Activated T-helper 1 cell treated with anti-CD3 and anti-CD28 coated beads, Interleukin-12 subunit alpha, Interleukin-12 subunit beta, Interleukin-2, Interleukin-4 antibody, amounts not matched to agents 30 ng/mL and 10 ng/mL and 1 ng/mL, durations not matched to agents 14 hours and 24 hours and 36 hours (primary cell): ENCODE measurements around the gene SGCD. TPM values are rescaled to one million over a fixed set of nuclear protein-coding genes. Genes with fewer than 3 reads are reported as not detected.

Source experiments
- DNase-seq: peaks from one replicate; pipeline ENCODE4 v3.0.0; 2021; ENCODE audit warnings: low spot score
- H3K27ac Mint-ChIP-seq: one replicate; pipeline ENCODE4 v1.8.0; 2021; ENCODE audit warnings: mild to moderate bottlenecking, mixed read lengths
- H3K27me3 Mint-ChIP-seq: one replicate; pipeline ENCODE4 v1.8.0; 2022; ENCODE audit warnings: mild to moderate bottlenecking, moderate library complexity, mixed read lengths; ENCODE audit not compliant: insufficient read depth
- H3K36me3 Mint-ChIP-seq: one replicate; pipeline ENCODE4 v1.8.0; 2021; ENCODE audit warnings: low read depth, mixed read lengths
- H3K4me1 Mint-ChIP-seq: one replicate; pipeline ENCODE4 v1.8.0; 2021; ENCODE audit warnings: low read depth, mixed read lengths
- H3K4me3 Mint-ChIP-seq: one replicate; pipeline ENCODE4 v1.8.0; 2021; ENCODE audit warnings: mild to moderate bottlenecking, moderate library complexity, mixed read lengths
- H3K9me3 Mint-ChIP-seq: one replicate; pipeline ENCODE4 v1.8.0; 2021; ENCODE audit warnings: mixed read lengths
- intact Hi-C: fragments of 100-400 bp; cut with micrococcal nuclease; formaldehyde crosslinking; loops from one replicate; pipeline ENCODE4 v1.15.1; 2024
- total RNA-seq: library from RNA; stranded (reverse); gene quantifications from 2 replicates; pipeline ENCODE4 v1.2.3, GENCODE V29; 2022

Gene SGCD
- total RNA-seq, 1 donor from 2014 or later: not detected

DNA sequence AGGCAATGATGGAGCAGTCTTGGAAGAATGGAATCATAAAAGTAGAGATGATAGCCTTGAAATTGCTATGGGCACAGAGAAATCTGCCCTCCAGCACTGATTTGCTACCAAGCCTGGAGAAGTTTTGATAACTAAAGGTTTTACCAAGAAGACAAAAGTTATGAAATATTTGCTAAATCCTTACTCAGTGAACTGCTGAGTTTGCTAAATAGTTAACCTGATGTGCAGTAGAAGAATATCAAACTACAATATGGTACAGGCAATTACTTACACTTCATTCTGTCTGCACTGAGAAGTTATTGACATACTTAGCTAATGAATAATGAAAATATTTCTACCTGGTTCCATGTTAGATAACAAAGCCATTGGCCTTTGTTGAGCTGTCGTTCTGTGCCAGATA, 124.5 kb downstream of the SGCD start:
- no peaks in the 10 kb centered on the region for H3K36me3 Mint-ChIP-seq

DNA sequence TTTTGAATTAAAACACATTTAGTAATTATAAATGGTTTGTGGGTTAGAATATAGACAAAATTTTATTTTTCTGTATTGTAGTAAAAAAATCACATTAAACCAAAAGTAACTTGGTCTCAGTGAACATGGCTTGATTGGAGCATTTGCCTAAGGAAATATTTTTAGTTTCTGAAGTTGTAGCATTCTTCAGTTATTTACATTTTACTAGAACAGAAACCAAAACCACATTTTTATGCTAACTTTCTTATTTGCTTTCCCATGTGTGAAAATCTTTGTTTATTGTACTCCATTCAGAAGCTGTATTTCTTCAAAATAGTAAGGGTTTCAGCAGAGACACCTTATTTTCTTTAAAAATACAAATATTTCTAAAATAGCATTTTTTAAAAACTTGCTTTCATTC, 129.9 kb downstream of the SGCD start:
- intact Hi-C loops: no loop called here
- Mint-ChIP-seq H3K9me3 (no peaks in the 10 kb centered on the region), H3K4me3 (no peak overlapping the region), H3K27me3 (peaks cover 27% of the 10 kb centered on the region), H3K4me1 (no peaks in the 10 kb centered on the region), H3K27ac (no peak overlapping the region), H3K36me3 (no peaks in the 10 kb centered on the region)
- DNase-seq: no peak

More for the DNA sequence above, 124.5 kb downstream of the SGCD start:
- intact Hi-C loops: no loop called here
- Mint-ChIP-seq H3K27me3 (peaks cover 16% of the 10 kb centered on the region), H3K4me1 (no peaks in the 10 kb centered on the region), H3K4me3 (no peak overlapping the region), H3K27ac (no peak overlapping the region), H3K9me3 (no peaks in the 10 kb centered on the region)
- no peak for DNase-seq

GRCh38 chr5:156459812-156460385, 132.9 kb downstream of the SGCD start:
- Mint-ChIP-seq H3K27ac (no peak overlapping the region), H3K27me3 (peaks cover 20% of the 10 kb centered on the region), H3K9me3 (no peaks in the 10 kb centered on the region), H3K4me3 (no peak overlapping the region), H3K36me3 (no peaks in the 10 kb centered on the region), H3K4me1 (no peaks in the 10 kb centered on the region)
- intact Hi-C loops: no loop called here
- DNase-seq: no peak

- Mint-ChIP-seq H3K9me3 (no peaks in the 10 kb centered on the region), H3K27ac (no peak overlapping the region), H3K27me3 (peaks cover 20% of the 10 kb centered on the region), H3K4me1 (no peaks in the 10 kb centered on the region), H3K36me3 (no peaks in the 10 kb centered on the region), H3K4me3 (no peak overlapping the region)
- intact Hi-C loops: no loop called here
- no peak for DNase-seq
Observed at GRCh38 chr5:156460471-156460870, 133.5 kb downstream of the SGCD start.

GRCh38 chr5:156466871-156467270, 139.9 kb downstream of the SGCD start:
- intact Hi-C loops: no loop called here
- H3K36me3 Mint-ChIP-seq: no peaks in the 10 kb centered on the region
- DNase-seq: no peak
- H3K9me3 Mint-ChIP-seq: no peaks in the 10 kb centered on the region
- H3K4me1 Mint-ChIP-seq: no peaks in the 10 kb centered on the region
- no peak overlapping the region for H3K27ac Mint-ChIP-seq
- no peak overlapping the region for H3K4me3 Mint-ChIP-seq
- peaks cover 4% of the 10 kb centered on the region for H3K27me3 Mint-ChIP-seq

DNA sequence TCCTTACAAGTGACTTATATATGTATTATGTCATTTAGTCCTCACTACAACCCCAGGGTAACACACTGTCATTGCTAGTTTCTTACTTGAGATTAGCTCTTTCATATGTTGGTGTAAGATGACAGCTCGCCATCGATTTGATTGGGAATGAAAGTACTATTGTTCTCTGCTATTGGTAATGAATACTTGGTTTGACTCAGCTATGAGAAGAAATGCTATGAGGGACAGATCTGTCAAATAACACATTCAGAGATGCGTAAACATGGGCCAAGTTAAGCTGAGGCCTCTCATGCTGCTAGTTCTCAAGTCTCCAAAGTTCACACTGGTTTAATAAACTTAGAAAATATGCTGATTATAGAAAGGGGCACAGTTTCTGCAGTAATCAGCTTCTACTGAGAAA, 142.7 kb downstream of the SGCD start:
- no peak overlapping the region for H3K27ac Mint-ChIP-seq
- no peaks in the 10 kb centered on the region for H3K27me3 Mint-ChIP-seq
- no peaks in the 10 kb centered on the region for H3K36me3 Mint-ChIP-seq
- H3K4me3 Mint-ChIP-seq: no peak overlapping the region
- no peak for DNase-seq
- intact Hi-C loops: no loop called here
- H3K4me1 Mint-ChIP-seq: no peaks in the 10 kb centered on the region
- no peaks in the 10 kb centered on the region for H3K9me3 Mint-ChIP-seq

- H3K4me1 Mint-ChIP-seq: no peaks in the 10 kb centered on the region
- no peaks in the 10 kb centered on the region for H3K9me3 Mint-ChIP-seq
- no peak for DNase-seq
- no peak overlapping the region for H3K27ac Mint-ChIP-seq
- intact Hi-C loops: no loop called here
- H3K36me3 Mint-ChIP-seq: no peaks in the 10 kb centered on the region
- H3K27me3 Mint-ChIP-seq: peaks cover 6% of the 10 kb centered on the region
- H3K4me3 Mint-ChIP-seq: no peak overlapping the region
Observed at GRCh38 chr5:156471893-156472292, 144.9 kb downstream of the SGCD start.

DNA sequence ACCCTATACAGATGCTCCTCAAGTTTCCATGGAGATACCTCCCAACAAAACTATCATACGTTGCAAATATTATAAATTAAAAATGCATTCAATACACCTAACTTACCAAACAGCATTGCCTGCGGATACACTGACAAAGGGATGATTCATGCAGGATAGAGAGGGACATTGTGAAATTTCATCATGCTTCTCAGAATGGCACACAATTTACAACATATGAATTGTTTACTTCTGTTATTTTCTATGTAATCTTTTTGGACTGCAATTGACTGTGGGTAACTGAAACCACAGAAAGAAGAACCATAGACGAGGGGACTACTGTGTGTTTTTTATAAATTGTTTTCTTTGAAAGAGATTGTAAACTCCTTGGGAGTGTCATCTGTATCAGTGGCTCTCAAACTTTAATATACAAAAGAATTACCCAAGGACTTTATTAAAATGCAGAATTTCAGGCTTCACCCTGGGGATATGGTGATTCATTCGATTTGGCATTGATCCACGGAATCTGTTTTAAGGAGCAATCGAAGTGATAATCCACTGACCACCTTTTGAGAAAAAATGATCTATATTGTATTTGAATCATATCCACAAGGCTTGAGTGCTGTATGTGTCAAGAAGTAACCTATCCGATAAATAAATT, 146.4 kb downstream of the SGCD start:
- no peak for DNase-seq
- Mint-ChIP-seq H3K4me3 (no peak overlapping the region), H3K4me1 (no peaks in the 10 kb centered on the region), H3K27me3 (peaks cover 14% of the 10 kb centered on the region), H3K27ac (no peak overlapping the region), H3K36me3 (no peaks in the 10 kb centered on the region), H3K9me3 (no peaks in the 10 kb centered on the region)
- intact Hi-C loops: no loop called here

- Mint-ChIP-seq H3K4me3 (no peak overlapping the region), H3K27ac (no peak overlapping the region), H3K4me1 (no peaks in the 10 kb centered on the region), H3K27me3 (peaks cover 14% of the 10 kb centered on the region), H3K9me3 (no peaks in the 10 kb centered on the region), H3K36me3 (no peaks in the 10 kb centered on the region)
- intact Hi-C loops: no loop called here
- no peak for DNase-seq
Observed at GRCh38 chr5:156474251-156474650, 147.3 kb downstream of the SGCD start.

DNA sequence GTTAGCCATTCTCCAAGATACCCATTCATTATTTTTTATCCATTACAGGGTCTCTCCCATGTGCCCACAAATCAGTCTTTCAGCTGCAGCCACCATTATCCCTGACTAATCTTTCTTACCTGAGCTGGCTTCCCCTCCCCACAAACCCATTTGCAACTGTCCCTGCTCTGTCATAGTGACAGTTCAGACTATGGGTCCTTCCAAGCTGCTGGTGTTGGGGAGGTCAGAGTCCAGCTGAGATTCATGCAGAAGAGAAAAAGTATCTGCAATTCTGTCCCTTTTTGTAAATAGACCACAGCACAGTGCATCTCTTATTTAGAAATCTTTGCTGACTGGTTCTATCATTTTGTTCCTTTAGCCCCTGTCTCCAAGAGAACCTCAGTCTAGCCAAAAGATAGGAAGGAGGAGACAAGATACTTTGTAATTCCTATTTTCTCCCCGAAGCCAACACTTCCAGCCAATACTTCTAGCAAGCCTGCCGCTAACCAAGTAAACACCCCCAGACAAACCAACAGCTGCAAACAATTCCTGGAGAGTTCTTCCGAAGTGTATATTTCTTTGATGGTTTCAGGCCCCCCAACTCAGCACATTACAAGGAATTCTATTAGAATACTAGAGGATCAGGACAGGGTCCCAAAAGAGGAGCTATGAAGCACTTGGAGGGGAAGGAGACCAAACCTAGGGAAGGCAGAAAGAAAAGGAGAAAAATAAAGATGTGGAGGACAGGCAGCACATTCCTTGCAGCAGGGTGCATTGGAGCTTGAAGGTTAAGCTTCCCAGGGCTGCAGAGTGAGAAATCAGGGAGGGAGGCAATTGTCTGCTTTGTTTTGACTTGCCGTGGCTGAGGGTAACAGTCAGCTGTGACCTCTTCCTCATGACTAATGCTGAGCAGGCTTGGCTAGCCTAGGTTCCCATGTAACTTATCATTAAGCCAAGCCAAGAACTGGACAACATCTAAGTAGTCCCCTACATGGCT, 148.5 kb downstream of the SGCD start:
- intact Hi-C loops: no loop called here
- Mint-ChIP-seq H3K9me3 (no peaks in the 10 kb centered on the region), H3K4me3 (no peak overlapping the region), H3K4me1 (no peaks in the 10 kb centered on the region), H3K36me3 (no peaks in the 10 kb centered on the region), H3K27ac (no peak overlapping the region), H3K27me3 (peaks cover 14% of the 10 kb centered on the region)
- no peak for DNase-seq

GRCh38 chr5:156476158-156476551, 149.2 kb downstream of the SGCD start:
- intact Hi-C loops: no loop called here
- peaks cover 14% of the 10 kb centered on the region for H3K27me3 Mint-ChIP-seq
- no peak overlapping the region for H3K27ac Mint-ChIP-seq

DNA sequence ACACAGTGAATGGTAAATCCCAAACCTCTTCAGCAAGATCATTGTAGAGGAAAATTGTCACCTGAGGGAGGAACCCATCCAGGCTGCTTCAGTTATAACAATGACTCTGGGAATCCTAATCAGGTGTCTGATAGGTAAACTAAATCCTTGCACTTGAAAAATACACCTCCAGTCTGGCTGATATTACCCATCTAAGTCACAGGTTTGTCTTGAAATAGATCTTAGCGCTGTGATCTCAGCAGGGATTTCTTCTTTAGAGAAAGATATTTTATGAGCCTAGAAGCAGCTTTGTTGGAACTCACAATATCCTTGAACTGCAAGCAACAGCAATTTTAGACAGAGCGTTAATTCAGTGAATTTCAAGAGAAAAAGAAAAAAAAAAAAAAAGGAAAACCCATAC, 149.7 kb downstream of the SGCD start:
- Mint-ChIP-seq H3K36me3 (no peaks in the 10 kb centered on the region), H3K27ac (no peak overlapping the region), H3K4me3 (no peak overlapping the region), H3K27me3 (peaks cover 14% of the 10 kb centered on the region), H3K4me1 (no peaks in the 10 kb centered on the region), H3K9me3 (no peaks in the 10 kb centered on the region)
- intact Hi-C loops: no loop called here
- no peak for DNase-seq

More at GRCh38 chr5:156476158-156476551, 149.2 kb downstream of the SGCD start:
- no peaks in the 10 kb centered on the region for H3K4me1 Mint-ChIP-seq
- DNase-seq: no peak
- H3K9me3 Mint-ChIP-seq: no peaks in the 10 kb centered on the region
- H3K36me3 Mint-ChIP-seq: no peaks in the 10 kb centered on the region
- H3K4me3 Mint-ChIP-seq: no peak overlapping the region

DNA sequence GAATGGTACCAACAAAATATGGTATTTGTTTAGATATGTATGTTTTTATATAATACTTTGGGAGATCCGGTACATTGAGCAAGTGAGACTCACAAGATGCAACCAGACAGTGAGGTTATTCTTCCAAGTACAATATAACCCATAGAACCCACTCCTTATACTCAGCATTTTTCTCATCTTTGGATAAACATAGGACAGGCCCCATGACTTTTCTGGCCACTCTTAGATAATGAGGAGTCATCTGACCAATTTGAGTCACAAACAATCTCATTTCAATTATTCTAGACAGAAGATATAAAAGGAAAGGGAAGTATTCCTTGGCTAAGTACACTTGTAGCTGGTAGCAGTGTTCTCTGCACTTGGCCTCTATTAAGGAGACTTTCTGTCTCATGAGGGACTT, 150.2 kb downstream of the SGCD start:
- H3K36me3 Mint-ChIP-seq: no peaks in the 10 kb centered on the region
- no peak overlapping the region for H3K4me3 Mint-ChIP-seq
- intact Hi-C loops: no loop called here
- H3K9me3 Mint-ChIP-seq: no peaks in the 10 kb centered on the region
- H3K27ac Mint-ChIP-seq: no peak overlapping the region
- DNase-seq: no peak
- no peaks in the 10 kb centered on the region for H3K4me1 Mint-ChIP-seq
- H3K27me3 Mint-ChIP-seq: peaks cover 14% of the 10 kb centered on the region
